Measurements from ENCODE around the gene KANK2.
"Not testable (repeated sequence)": the region's sequence is repeated elsewhere in the genome, so short reads cannot be mapped to it uniquely, and the experiment has no call there.

KANK2 gene

DNA sequence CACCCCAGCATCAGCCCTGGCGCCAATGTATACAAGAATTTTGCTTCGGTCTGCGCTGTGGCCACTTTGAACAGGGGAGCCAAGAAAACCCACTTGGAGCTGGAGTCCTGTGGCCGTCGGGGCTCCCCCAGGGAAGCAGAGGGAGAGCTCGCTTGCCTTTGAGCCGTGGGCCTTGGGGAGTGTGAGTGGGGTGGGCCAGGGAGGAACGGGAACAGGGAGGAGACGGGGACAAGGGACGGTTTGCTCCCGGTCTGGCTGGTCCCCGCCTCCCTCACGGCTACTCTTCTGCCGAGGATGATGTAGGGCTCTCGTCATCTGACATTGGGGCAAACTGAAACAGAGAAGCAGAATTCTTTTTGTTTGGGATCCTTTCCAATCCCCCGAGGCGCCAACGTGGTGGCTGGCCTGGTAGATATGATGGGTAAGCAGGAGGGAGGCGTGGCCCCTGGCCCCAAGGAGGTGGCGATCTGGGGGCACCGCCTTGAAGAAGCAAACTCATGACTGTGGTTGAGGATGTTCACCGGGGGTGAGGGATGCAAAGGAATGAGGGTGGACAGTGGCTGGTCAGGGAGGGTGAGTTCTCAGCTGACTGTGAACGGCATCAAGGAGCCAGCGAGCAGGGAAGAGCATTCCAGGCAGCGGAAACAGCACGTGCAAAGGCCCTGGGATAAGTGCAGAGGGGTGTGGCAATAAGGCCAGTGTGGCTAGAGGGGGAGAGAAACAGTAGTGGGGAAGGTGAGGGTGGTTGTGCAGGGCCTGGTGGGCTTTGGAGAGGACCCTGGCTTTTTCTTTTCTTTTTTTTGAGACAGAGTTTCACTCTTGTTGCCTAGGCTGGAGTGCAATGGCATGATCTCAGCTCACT lies 30.8 kb downstream of the KANK2 start:
- no peaks in the 10 kb centered on the region for H3K27me3 ChIP-seq
- no peak overlapping the region for H3K4me3 ChIP-seq (ENCODE audit: low read depth, low read length)
- no peaks in the 10 kb centered on the region for H3K4me1 ChIP-seq
- peaks cover 10% of the 10 kb centered on the region for H3K36me3 ChIP-seq
- no peaks in the 10 kb centered on the region for H3K9me3 ChIP-seq
- TF ChIP-seq, protein P1, sequence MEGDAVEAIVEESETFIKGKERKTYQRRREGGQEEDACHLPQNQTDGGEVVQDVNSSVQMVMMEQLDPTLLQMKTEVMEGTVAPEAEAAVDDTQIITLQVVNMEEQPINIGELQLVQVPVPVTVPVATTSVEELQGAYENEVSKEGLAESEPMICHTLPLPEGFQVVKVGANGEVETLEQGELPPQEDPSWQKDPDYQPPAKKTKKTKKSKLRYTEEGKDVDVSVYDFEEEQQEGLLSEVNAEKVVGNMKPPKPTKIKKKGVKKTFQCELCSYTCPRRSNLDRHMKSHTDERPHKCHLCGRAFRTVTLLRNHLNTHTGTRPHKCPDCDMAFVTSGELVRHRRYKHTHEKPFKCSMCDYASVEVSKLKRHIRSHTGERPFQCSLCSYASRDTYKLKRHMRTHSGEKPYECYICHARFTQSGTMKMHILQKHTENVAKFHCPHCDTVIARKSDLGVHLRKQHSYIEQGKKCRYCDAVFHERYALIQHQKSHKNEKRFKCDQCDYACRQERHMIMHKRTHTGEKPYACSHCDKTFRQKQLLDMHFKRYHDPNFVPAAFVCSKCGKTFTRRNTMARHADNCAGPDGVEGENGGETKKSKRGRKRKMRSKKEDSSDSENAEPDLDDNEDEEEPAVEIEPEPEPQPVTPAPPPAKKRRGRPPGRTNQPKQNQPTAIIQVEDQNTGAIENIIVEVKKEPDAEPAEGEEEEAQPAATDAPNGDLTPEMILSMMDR (IDR thresholded peaks at IDR 0.05; ENCODE audit: low read depth, low read length): no peak
- DNase-seq: no peak

DNA sequence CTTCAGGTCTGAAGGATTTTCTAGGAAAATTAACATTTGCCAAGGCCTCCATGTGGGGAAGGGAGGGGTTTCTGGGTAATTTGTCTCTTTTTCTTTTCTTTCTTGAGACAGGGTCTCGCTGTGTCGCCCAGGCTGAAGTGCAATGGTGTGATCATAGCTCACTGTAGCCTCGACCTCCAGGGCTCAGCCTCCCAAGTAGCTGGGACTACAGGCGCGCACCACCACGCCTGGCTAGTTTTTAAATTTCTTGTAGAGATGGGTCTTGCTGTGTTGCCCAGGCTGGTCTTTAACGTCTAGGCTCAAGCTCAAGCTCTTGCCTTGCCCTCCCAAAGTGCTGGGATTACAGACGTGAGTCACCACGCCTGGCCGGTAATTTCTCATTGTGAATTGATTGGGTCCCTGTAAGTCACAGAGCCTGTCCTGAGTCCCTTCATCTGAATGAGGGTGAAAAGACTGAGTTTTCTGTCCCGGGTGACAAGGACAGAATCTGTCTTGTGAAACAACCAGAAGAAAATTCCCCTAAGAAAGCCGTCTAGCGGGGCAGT lies 31.8 kb downstream of the KANK2 start:
- no peaks in the 10 kb centered on the region for H3K27me3 ChIP-seq
- H3K4me1 ChIP-seq: no peaks in the 10 kb centered on the region
- no peak overlapping the region for H3K4me3 ChIP-seq (ENCODE audit: low read depth, low read length)
- peaks cover 10% of the 10 kb centered on the region for H3K36me3 ChIP-seq
- TF ChIP-seq, protein P1 (IDR thresholded peaks at IDR 0.05; ENCODE audit: low read depth, low read length): no peak
- no peaks in the 10 kb centered on the region for H3K9me3 ChIP-seq
- no peak for DNase-seq

DNA sequence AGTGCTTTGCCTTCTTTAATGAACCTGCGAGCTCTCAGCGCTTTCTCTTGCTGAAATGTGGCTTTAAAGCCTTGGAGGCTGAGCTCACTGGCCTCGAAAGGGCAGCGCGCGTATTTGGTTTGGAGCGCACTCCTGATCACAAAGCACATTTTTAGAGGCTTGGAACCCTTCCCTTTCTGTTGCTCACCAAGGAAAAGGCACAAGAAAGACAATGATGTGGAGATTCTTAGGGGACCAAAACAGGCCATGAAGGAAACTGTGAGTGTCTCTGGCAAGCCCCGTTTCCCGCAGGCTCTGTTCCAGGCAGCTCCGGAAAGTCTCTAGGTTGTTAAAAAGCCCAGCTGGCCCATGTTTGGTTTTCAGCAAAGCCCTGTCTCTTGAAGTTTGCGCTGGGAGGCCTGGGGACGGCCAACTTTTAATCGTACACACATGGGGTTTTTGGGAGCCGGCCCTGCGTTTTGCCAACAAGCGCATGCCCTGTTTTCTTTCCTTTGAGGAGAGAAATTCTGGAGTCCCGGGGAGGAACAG lies 32.4 kb downstream of the KANK2 start:
- Histone ChIP-seq H3K4me3 (ENCODE audit: low read depth, low read length) (no peak overlapping the region), H3K9me3 (no peaks in the 10 kb centered on the region), H3K4me1 (no peaks in the 10 kb centered on the region), H3K36me3 (peaks cover 4% of the 10 kb centered on the region), H3K27me3 (no peaks in the 10 kb centered on the region)
- TF ChIP-seq, protein P1 (IDR thresholded peaks at IDR 0.05; ENCODE audit: low read depth, low read length): no peak
- DNase-seq: no peak

DNA sequence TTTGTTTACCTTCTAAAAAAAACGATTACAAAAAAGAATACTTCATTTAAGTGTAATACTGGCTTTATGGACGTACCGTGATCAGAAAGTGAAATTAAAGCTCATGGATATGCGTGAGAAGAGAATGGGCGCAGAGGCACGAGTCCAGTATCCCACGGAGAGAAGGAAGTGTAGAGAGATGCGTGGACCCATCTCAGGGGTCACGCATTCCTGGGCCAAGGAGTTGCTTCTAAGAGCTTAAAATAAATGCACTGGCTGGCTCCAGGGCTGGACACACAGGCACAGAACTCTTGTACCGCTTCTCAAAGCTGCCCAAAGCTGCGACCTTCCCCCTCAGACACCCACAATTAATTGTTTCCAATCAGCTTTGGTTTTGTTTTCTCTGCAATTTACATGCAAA lies 33.0 kb downstream of the KANK2 start:
- H3K27me3 ChIP-seq: no peaks in the 10 kb centered on the region
- no peak overlapping the region for H3K4me3 ChIP-seq (ENCODE audit: low read depth, low read length)
- DNase-seq: no peak
- TF ChIP-seq, protein P1 (IDR thresholded peaks at IDR 0.05; ENCODE audit: low read depth, low read length): no peak
- no peaks in the 10 kb centered on the region for H3K4me1 ChIP-seq
- no peaks in the 10 kb centered on the region for H3K9me3 ChIP-seq
- no peaks in the 10 kb centered on the region for H3K36me3 ChIP-seq

DNA sequence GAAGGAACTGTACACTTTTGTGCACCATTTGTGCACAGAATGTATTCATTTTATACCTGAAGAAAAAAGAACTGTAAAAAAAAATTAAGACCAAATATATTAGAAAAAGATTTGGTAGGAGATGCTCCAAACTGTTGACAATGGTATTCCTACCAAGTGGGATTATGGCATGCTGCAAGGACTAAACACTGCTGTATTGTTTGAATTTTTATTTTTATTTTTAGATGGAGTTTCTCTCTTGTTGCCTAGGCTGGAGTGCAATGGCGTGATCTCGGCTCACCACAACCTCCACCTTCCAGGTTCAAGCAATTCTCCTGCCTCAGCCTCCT lies 36.9 kb downstream of the KANK2 start:
- not testable (repeated sequence) for DNase-seq; H3K4me1 ChIP-seq; H3K36me3 ChIP-seq; H3K27me3 ChIP-seq; H3K4me3 ChIP-seq (ENCODE audit: low read depth, low read length); H3K9me3 ChIP-seq

DNA sequence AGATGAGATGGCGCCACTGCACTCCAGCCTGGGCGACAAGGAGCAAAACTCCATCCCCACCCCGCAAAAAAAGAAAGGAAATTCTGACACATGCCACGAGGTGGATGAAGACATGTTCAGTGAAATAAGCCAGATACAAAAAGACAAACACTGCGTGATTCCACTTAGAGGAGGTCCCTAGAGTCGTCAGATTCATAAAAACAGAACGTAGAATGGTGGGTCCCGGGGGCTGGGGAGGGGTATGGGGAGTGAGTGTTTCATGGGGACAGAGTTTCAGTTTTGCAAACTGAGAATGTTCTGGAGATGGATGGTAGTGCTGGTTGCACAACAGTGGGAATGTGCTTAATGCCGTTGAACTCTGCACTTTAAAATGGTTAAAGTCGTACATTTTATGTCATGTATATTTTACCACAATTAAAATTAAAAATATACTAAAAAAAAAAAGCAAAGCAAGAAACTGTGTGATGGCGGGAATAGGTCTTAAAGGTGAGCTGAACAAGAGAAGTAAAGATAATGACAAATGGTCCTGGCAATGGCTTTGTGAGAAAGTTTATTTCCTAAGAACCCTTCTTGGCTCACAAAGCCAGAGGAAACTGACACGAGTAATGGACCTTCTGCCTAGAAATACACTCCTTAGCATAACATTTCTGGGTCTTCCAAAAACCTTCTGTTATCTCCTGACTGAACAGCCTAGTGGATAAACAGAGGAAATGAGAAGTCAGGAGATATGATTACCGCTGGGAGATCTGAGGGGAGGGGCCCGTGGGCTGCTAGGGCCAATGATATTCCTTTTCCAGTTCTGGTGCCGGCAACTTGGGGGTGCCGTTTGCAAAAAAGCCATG lies 37.5 kb downstream of the KANK2 start:
- TF ChIP-seq, protein P1 (IDR thresholded peaks at IDR 0.05; ENCODE audit: low read depth, low read length): no peak; the same call in 1 of the 2 replicates
- Histone ChIP-seq H3K4me3 (ENCODE audit: low read depth, low read length) (no peak overlapping the region; the same call in 1 of the 2 replicates), H3K4me1 (no peaks in the 10 kb centered on the region), H3K9me3 (no peaks in the 10 kb centered on the region), H3K27me3 (no peaks in the 10 kb centered on the region), H3K36me3 (no peaks in the 10 kb centered on the region)
- no peak for DNase-seq
